HG03066 (cell line): Measurements from ENCODE around the gene UFD1.

ENCODE experiments used
- ATAC-seq: cut with Tn5 transposase; IDR thresholded peaks from one replicate; pipeline ENCODE4 v1.9.1; 2021; ENCODE audit warnings: low read depth; ENCODE audit not compliant: unreplicated experiment

The UFD1 gene

GRCh38 chr22:19497245-19497644 lies 18.3 kb upstream of the UFD1 start:
- no peak for ATAC-seq

- ATAC-seq: no peak
These were observed 17.3 kb upstream of the UFD1 start for GRCh38 chr22:19496324-19496630.

GRCh38 chr22:19495562-19496323 lies 16.8 kb upstream of the UFD1 start:
- no peak for ATAC-seq

GRCh38 chr22:19494676-19495173 lies 15.7 kb upstream of the UFD1 start:
- ATAC-seq: no peak

- no peak for ATAC-seq
These were observed 15.1 kb upstream of the UFD1 start for GRCh38 chr22:19494001-19494560.

- ATAC-seq: no peak
These were observed 13.6 kb upstream of the UFD1 start for GRCh38 chr22:19492504-19493174.

GRCh38 chr22:19490628-19491230 lies 11.7 kb upstream of the UFD1 start:
- no peak for ATAC-seq

GRCh38 chr22:19488884-19489843 lies 10.2 kb upstream of the UFD1 start:
- no peak for ATAC-seq

GRCh38 chr22:19488285-19488684 lies 9.3 kb upstream of the UFD1 start:
- ATAC-seq: no peak

GRCh38 chr22:19483481-19484244 lies 4.7 kb upstream of the UFD1 start:
- no peak for ATAC-seq

- no peak for ATAC-seq
These were observed 3.3 kb upstream of the UFD1 start for GRCh38 chr22:19482297-19482696.

GRCh38 chr22:19480789-19481188 lies 1.8 kb upstream of the UFD1 start:
- no peak for ATAC-seq

- no peak for ATAC-seq
These were observed 1.2 kb upstream of the UFD1 start for GRCh38 chr22:19480173-19480568.

GRCh38 chr22:19479355-19480172 lies 571 bp upstream of the UFD1 start, which contains the start of gene CDC45:
TSS of gene CDC45 (plus strand) at chr22:19479920. CDS start at chr22:19479969, 49 bp downstream.
- ATAC-seq: peak; percentile 86

- ATAC-seq: no peak
These were observed 720 bp downstream of the UFD1 start for GRCh38 chr22:19478045-19478900.

- ATAC-seq: no peak
These were observed 1.5 kb downstream of the UFD1 start for GRCh38 chr22:19477321-19478044.

- ATAC-seq: no peak
These were observed 3.0 kb downstream of the UFD1 start for GRCh38 chr22:19476023-19476422.
